ENCODE data around the gene COL21A1. TPM values are rescaled to one million over a fixed set of nuclear protein-coding genes. Genes with fewer than 3 reads are reported as not detected.

COL21A1 gene
- total RNA-seq, 4 donors from 2014 or later: 2.4 to 135 (median 18.4) TPM

GRCh38 chr6:56104591-56104990 is 142.8 kb downstream of the COL21A1 start:
- Histone ChIP-seq H3K36me3 (no peaks in the 10 kb centered on the region), H3K27me3 (no peaks in the 10 kb centered on the region), H3K9me3 (no peaks in the 10 kb centered on the region), H3K4me1 (no peaks in the 10 kb centered on the region), H3K27ac (no peak overlapping the region), H3K4me3 (no peak overlapping the region)
- TF ChIP-seq, protein P1, sequence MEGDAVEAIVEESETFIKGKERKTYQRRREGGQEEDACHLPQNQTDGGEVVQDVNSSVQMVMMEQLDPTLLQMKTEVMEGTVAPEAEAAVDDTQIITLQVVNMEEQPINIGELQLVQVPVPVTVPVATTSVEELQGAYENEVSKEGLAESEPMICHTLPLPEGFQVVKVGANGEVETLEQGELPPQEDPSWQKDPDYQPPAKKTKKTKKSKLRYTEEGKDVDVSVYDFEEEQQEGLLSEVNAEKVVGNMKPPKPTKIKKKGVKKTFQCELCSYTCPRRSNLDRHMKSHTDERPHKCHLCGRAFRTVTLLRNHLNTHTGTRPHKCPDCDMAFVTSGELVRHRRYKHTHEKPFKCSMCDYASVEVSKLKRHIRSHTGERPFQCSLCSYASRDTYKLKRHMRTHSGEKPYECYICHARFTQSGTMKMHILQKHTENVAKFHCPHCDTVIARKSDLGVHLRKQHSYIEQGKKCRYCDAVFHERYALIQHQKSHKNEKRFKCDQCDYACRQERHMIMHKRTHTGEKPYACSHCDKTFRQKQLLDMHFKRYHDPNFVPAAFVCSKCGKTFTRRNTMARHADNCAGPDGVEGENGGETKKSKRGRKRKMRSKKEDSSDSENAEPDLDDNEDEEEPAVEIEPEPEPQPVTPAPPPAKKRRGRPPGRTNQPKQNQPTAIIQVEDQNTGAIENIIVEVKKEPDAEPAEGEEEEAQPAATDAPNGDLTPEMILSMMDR (IDR thresholded peaks at IDR 0.05): no peak
- TF ChIP-seq POLR2A (IDR thresholded peaks at IDR 0.05): no peak
- DNase-seq: no peak
- intact Hi-C loops (cut with DNase I; ENCODE audit: low total_unique reads): no loop called here

DNA sequence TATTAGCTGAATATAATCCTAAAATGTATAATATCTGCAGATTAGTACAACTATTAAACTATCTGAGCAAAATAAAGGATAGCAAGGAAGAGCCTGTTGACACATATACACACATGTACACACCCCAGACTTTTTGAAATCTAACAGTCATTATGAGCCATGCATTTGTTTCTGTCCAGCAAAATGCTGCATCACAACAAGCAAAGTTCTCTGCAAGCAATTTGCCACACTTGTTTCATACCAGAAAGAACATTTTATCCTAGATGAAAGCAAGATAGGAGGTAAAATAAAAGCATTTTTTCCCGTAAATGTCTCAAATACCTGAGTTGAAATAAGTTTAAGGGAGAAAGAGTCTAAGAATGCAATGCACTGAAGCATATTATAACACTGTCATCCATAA is 145.2 kb downstream of the COL21A1 start:
- Histone ChIP-seq H3K27me3 (no peaks in the 10 kb centered on the region), H3K9me3 (no peaks in the 10 kb centered on the region), H3K4me3 (no peak overlapping the region), H3K4me1 (no peaks in the 10 kb centered on the region), H3K27ac (no peak overlapping the region), H3K36me3 (no peaks in the 10 kb centered on the region)
- intact Hi-C loops (cut with DNase I; ENCODE audit: low total_unique reads): no loop called here
- no peak for DNase-seq
- TF ChIP-seq, protein P1 (IDR thresholded peaks at IDR 0.05): no peak
- no peak for TF ChIP-seq POLR2A (IDR thresholded peaks at IDR 0.05)

DNA sequence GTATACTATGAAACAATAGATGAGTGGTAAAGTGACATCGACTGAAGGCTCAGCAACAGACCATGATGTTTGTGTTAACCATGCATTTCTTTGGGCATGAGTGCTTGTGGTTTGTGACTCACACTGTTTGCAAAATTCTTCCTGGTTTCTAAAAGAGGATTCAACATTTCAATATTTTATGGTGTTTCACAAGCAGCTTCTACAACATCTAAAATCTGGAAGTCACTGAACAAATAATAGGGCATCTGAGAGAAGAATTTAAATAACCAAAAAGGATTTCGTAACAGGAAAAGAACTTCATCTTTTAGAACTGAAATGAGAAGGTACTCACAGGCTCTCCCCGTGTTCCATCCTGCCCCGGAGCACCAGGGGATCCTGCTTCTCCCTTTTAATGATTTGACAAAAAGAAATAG is 146.2 kb downstream of the COL21A1 start:
- DNase-seq: no peak
- H3K4me1 ChIP-seq: no peaks in the 10 kb centered on the region
- no peak overlapping the region for H3K27ac ChIP-seq
- no peaks in the 10 kb centered on the region for H3K9me3 ChIP-seq
- intact Hi-C loops (cut with DNase I; ENCODE audit: low total_unique reads): no loop called here
- TF ChIP-seq, protein P1 (IDR thresholded peaks at IDR 0.05): no peak
- TF ChIP-seq POLR2A (IDR thresholded peaks at IDR 0.05): no peak
- no peaks in the 10 kb centered on the region for H3K36me3 ChIP-seq
- no peaks in the 10 kb centered on the region for H3K27me3 ChIP-seq
- H3K4me3 ChIP-seq: no peak overlapping the region

DNA sequence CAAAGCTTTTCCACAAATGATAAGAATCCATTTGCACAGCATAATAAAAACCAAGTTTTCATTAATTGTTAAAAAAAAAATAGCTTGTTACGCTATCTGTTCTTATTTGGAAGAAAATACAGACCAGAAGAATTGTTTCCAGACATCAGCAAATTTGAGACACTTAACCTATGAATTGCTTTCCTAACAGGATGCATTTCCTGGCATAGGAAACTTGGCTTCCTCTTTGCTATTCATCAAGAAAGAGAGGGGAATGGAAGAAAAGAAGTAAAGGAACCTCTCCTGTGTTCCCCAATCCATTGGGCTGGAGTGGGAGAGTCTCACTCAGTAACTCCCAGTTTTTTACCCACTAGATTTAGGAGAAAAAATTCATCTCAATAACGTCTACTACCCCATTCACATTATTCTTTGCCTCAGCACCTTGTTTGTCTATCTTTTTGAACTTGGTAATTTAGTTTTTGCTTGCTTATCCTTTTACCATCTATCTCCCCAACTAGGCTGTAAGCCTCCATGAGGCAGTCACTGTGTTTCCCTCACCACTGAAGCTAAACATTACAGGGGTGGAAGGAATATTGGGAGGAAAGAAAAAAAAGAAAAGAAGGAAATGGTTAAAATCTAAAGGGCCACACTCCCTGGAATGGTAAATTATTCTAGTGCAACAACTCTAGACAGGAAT is 150.3 kb downstream of the COL21A1 start:
- no peak for DNase-seq
- Histone ChIP-seq H3K4me3 (no peak overlapping the region), H3K27me3 (no peaks in the 10 kb centered on the region), H3K36me3 (no peaks in the 10 kb centered on the region), H3K4me1 (no peaks in the 10 kb centered on the region), H3K27ac (no peak overlapping the region), H3K9me3 (no peaks in the 10 kb centered on the region)
- TF ChIP-seq, protein P1 (IDR thresholded peaks at IDR 0.05): no peak
- no peak for TF ChIP-seq POLR2A (IDR thresholded peaks at IDR 0.05)
- intact Hi-C loops (cut with DNase I; ENCODE audit: low total_unique reads): no loop called here

- Histone ChIP-seq H3K4me3 (no peak overlapping the region), H3K27me3 (no peaks in the 10 kb centered on the region), H3K36me3 (no peaks in the 10 kb centered on the region), H3K27ac (no peak overlapping the region), H3K9me3 (no peaks in the 10 kb centered on the region), H3K4me1 (no peaks in the 10 kb centered on the region)
- TF ChIP-seq POLR2A (IDR thresholded peaks at IDR 0.05): no peak
- TF ChIP-seq, protein P1 (IDR thresholded peaks at IDR 0.05): no peak
- intact Hi-C loops (cut with DNase I; ENCODE audit: low total_unique reads): no loop called here
- DNase-seq: no peak
These were observed 150.8 kb downstream of the COL21A1 start for GRCh38 chr6:56096541-56096940.

Measured in uterus (tissue), 4 donors.